ENCODE results near the gene CALN1. TPM values are rescaled to one million over a fixed set of nuclear protein-coding genes. Genes with fewer than 3 reads are reported as not detected.

Gene CALN1
- total and polyA plus RNA-seq, 9 of the 15 experiments (the other 6 are each of a cell fraction or from before 2014, with no cell fraction given) = 1.4 to 7.5 (median 3.3) TPM

DNA sequence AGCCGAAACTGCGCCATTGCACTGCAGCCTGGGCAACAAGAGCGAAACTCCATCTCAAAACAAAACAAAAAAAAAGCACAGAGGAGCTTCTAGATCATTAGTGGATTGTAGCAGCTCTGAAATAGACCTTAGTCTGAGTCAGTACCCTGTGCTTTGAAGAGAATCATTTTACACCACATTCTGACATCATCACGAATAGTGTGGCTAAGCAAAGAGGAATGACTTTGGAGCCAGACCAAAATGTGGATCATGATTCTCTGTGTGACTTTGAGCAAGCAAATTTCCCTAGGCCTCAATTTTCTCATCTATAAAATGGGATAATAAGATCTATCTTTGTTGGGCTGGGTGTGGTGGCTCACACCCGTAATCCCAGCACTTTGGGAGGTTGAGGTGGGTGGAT, 618.9 kb downstream of the CALN1 start:
- Histone ChIP-seq H4K20me1 (replicated peaks; ENCODE audit: control insufficient read depth, insufficient read depth, low read length) (no peaks in the 10 kb centered on the region), H3K36me3 (ENCODE audit: control insufficient read depth, insufficient read depth, low read length) (no peaks in the 10 kb centered on the region), H2AFZ (ENCODE audit: low read depth, low read length) (no peak overlapping the region), H3K4me3 (no peak overlapping the region), H3K27ac (ENCODE audit: extremely low read depth, low read depth, low read length) (no peak overlapping the region), H3K27me3 (ENCODE audit: control insufficient read depth in 2 of 2, insufficient read depth in 2 of 2, low read length in 2 of 2) (peaks cover 0 to 10% of the 10 kb centered on the region in 2 experiments; a peak in 1 of 5 replicates), H3K79me2 (ENCODE audit: control insufficient read depth, insufficient read depth, low read length) (no peaks in the 10 kb centered on the region), H3K9me1 (ENCODE audit: control insufficient read depth, insufficient read depth, low read length) (no peaks in the 10 kb centered on the region), H3K4me2 (ENCODE audit: insufficient read depth, low read length) (no peak overlapping the region), H3K9me3 (replicated peaks; ENCODE audit: control insufficient read depth, insufficient read depth, low read depth, low read length) (no peaks in the 10 kb centered on the region), H3K4me1 (replicated peaks in 1 of 2; ENCODE audit: control insufficient read depth in 2 of 2, insufficient read depth in 2 of 2, low read length in 2 of 2) (no peaks in the 10 kb centered on the region), H3K9ac (ENCODE audit: insufficient read depth in 1 of 2, low read depth in 2 of 2, low read length in 2 of 2) (no peak overlapping the region)
- no TSS peak for BruUV-seq (replicated peaks)
- POLR2A ChIA-PET = interaction anchor here (0.6 kb wide), 1 partner anchor 26 kb away, joined by 3 read pairs; no protein-coding TSS in a partner anchor
- in situ Hi-C loops (cut with MboI) (no loop called here), intact Hi-C loops (cut with micrococcal nuclease) (no loop called here)
- ATAC-seq (no peak), FAIRE-seq (no peak), DNase-seq (ENCODE audit: extremely low read depth in 1 of 4, low spot score in 3 of 4) (no peak)
- 8% methylated on average over 5 of the region's 5 CpGs for WGBS (ENCODE audit: insufficient coverage, low coverage, missing lambda C conversion rate)
- CTCF ChIA-PET (ENCODE audit: low intra/inter-chr PET ratio) = no interaction called here
- TF ChIP-seq MEF2D (tag; conservative IDR thresholded peaks at IDR 0.05; ENCODE audit: low read depth) (no peak), LEF1 (IDR thresholded peaks at IDR 0.05) (no peak), PHF21A (IDR thresholded peaks at IDR 0.05; ENCODE audit: borderline replicate concordance, low read depth) (no peak), BMI1 (IDR thresholded peaks at IDR 0.05; ENCODE audit: low read length) (no peak), ZNF224 (CRISPR knock-in tag; IDR thresholded peaks at IDR 0.05) (no peak), ATF1 (CRISPR knock-in tag; IDR thresholded peaks at IDR 0.05) (no peak), ATF1 (tag; IDR thresholded peaks at IDR 0.05) (no peak), THRAP3 (IDR thresholded peaks at IDR 0.05; ENCODE audit: borderline replicate concordance) (no peak), ZFP1 (CRISPR knock-in tag; IDR thresholded peaks at IDR 0.05) (no peak), ZKSCAN1 (IDR thresholded peaks at IDR 0.05; ENCODE audit: low read depth, low read length) (no peak), ZNF778 (CRISPR knock-in tag; IDR thresholded peaks at IDR 0.05) (no peak), NR2F6 (CRISPR knock-in tag; IDR thresholded peaks at IDR 0.05) (no peak), ZNF41 (CRISPR knock-in tag; conservative IDR thresholded peaks at IDR 0.05) (no peak), SAP30 (IDR thresholded peaks at IDR 0.05; ENCODE audit: borderline replicate concordance, insufficient read depth, low read depth, low read length, poor library complexity, severe bottlenecking) (no peak), TCFL5 (CRISPR knock-in tag; conservative IDR thresholded peaks at IDR 0.05) (no peak), NFE2L1 (tag; IDR thresholded peaks at IDR 0.05; ENCODE audit: borderline replicate concordance, low read depth) (no peak)
- TF ChIP-seq, protein P1, sequence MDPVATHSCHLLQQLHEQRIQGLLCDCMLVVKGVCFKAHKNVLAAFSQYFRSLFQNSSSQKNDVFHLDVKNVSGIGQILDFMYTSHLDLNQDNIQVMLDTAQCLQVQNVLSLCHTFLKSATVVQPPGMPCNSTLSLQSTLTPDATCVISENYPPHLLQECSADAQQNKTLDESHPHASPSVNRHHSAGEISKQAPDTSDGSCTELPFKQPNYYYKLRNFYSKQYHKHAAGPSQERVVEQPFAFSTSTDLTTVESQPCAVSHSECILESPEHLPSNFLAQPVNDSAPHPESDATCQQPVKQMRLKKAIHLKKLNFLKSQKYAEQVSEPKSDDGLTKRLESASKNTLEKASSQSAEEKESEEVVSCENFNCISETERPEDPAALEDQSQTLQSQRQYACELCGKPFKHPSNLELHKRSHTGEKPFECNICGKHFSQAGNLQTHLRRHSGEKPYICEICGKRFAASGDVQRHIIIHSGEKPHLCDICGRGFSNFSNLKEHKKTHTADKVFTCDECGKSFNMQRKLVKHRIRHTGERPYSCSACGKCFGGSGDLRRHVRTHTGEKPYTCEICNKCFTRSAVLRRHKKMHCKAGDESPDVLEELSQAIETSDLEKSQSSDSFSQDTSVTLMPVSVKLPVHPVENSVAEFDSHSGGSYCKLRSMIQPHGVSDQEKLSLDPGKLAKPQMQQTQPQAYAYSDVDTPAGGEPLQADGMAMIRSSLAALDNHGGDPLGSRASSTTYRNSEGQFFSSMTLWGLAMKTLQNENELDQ (CRISPR knock-in tag; IDR thresholded peaks at IDR 0.05; ENCODE audit: borderline replicate concordance) = no peak
- TF ChIP-seq, protein P2, sequence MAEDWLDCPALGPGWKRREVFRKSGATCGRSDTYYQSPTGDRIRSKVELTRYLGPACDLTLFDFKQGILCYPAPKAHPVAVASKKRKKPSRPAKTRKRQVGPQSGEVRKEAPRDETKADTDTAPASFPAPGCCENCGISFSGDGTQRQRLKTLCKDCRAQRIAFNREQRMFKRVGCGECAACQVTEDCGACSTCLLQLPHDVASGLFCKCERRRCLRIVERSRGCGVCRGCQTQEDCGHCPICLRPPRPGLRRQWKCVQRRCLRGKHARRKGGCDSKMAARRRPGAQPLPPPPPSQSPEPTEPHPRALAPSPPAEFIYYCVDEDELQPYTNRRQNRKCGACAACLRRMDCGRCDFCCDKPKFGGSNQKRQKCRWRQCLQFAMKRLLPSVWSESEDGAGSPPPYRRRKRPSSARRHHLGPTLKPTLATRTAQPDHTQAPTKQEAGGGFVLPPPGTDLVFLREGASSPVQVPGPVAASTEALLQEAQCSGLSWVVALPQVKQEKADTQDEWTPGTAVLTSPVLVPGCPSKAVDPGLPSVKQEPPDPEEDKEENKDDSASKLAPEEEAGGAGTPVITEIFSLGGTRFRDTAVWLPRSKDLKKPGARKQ (CRISPR knock-in tag; IDR thresholded peaks at IDR 0.05) = no peak
- TF ChIP-seq, protein P3, sequence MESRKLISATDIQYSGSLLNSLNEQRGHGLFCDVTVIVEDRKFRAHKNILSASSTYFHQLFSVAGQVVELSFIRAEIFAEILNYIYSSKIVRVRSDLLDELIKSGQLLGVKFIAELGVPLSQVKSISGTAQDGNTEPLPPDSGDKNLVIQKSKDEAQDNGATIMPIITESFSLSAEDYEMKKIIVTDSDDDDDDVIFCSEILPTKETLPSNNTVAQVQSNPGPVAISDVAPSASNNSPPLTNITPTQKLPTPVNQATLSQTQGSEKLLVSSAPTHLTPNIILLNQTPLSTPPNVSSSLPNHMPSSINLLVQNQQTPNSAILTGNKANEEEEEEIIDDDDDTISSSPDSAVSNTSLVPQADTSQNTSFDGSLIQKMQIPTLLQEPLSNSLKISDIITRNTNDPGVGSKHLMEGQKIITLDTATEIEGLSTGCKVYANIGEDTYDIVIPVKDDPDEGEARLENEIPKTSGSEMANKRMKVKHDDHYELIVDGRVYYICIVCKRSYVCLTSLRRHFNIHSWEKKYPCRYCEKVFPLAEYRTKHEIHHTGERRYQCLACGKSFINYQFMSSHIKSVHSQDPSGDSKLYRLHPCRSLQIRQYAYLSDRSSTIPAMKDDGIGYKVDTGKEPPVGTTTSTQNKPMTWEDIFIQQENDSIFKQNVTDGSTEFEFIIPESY (CRISPR knock-in tag; IDR thresholded peaks at IDR 0.05) = no peak
